ENCODE data around the gene CANT1.

CANT1 gene

GRCh38 chr17:79020631-79021301, 11.2 kb upstream of the CANT1 start:
- TF ChIP-seq SIN3A (IDR thresholded peaks at IDR 0.05; ENCODE audit: borderline replicate concordance, insufficient read depth, low read length) (no peak), POLR2AphosphoS5 (IDR thresholded peaks at IDR 0.05; ENCODE audit: low read depth, low read length) (no peak), TAF1 (IDR thresholded peaks at IDR 0.05; ENCODE audit: borderline replicate concordance, insufficient read depth, low read length) (no peak), REST (IDR thresholded peaks at IDR 0.05; ENCODE audit: insufficient read depth in 1 of 2, low read depth in 2 of 2, low read length in 2 of 2) (no peak), FOXP2 (optimal IDR thresholded peaks at IDR 0.05; ENCODE audit: borderline replicate concordance, extremely low read depth, extremely low read length, insufficient read depth) (no peak)

- TF ChIP-seq TAF1 (IDR thresholded peaks at IDR 0.05; ENCODE audit: borderline replicate concordance, insufficient read depth, low read length) (no peak), POLR2AphosphoS5 (IDR thresholded peaks at IDR 0.05; ENCODE audit: low read depth, low read length) (no peak), FOXP2 (optimal IDR thresholded peaks at IDR 0.05; ENCODE audit: borderline replicate concordance, extremely low read depth, extremely low read length, insufficient read depth) (no peak), REST (IDR thresholded peaks at IDR 0.05; ENCODE audit: insufficient read depth in 1 of 2, low read depth in 2 of 2, low read length in 2 of 2) (no peak), SIN3A (IDR thresholded peaks at IDR 0.05; ENCODE audit: borderline replicate concordance, insufficient read depth, low read length) (no peak)
Measured at GRCh38 chr17:79019632-79020584, 10.3 kb upstream of the CANT1 start.

- TF ChIP-seq REST (IDR thresholded peaks at IDR 0.05; ENCODE audit: insufficient read depth in 1 of 2, low read depth in 2 of 2, low read length in 2 of 2) (no peak), SIN3A (IDR thresholded peaks at IDR 0.05; ENCODE audit: borderline replicate concordance, insufficient read depth, low read length) (no peak), POLR2AphosphoS5 (IDR thresholded peaks at IDR 0.05; ENCODE audit: low read depth, low read length) (no peak), FOXP2 (optimal IDR thresholded peaks at IDR 0.05; ENCODE audit: borderline replicate concordance, extremely low read depth, extremely low read length, insufficient read depth) (no peak), TAF1 (IDR thresholded peaks at IDR 0.05; ENCODE audit: borderline replicate concordance, insufficient read depth, low read length) (no peak)
Measured at GRCh38 chr17:79019261-79019631, 9.7 kb upstream of the CANT1 start.

GRCh38 chr17:79018370-79018695, 8.8 kb upstream of the CANT1 start:
- no peak for TF ChIP-seq SIN3A (IDR thresholded peaks at IDR 0.05; ENCODE audit: borderline replicate concordance, insufficient read depth, low read length)
- TF ChIP-seq REST (IDR thresholded peaks at IDR 0.05; ENCODE audit: insufficient read depth in 1 of 2, low read depth in 2 of 2, low read length in 2 of 2), result no peak
